H1 (cell line): ENCODE results near the gene FAM25A. TPM values are rescaled to one million over a fixed set of nuclear protein-coding genes. Genes with fewer than 3 reads are reported as not detected.

ENCODE experiments used
- BCL11A ChIP-seq, 2 experiments: IDR thresholded peaks; one replicate each; pipeline ENCODE4 v1.6.1; 2011; ENCODE audit warnings: low read depth in 2 of 2, low read length in 2 of 2, mild to moderate bottlenecking in 2 of 2
- RFX5 ChIP-seq: IDR thresholded peaks from 2 replicates; pipeline ENCODE4 v1.6.1; 2011; ENCODE audit warnings: low read depth, low read length, improper control_type of control experiment, borderline replicate concordance
- polyA plus RNA-seq, 7 experiments: library from polyadenylated mRNA; depleted of rRNA in 3 of 7; stranded (reverse) in 5 of 7; unstranded in 2 of 7; fragments of >200 nt in 5 of 7; fragments of 200-250 nt in 2 of 7; gene quantifications; 1 replicate in 5 of 7; 2 replicates in 1 of 7; 4 replicates in 1 of 7; pipeline versions ENCODE4 v1.2.1 to v1.2.3, GENCODE V29; 2011 to 2013; ENCODE audit warnings: missing spikeins in 2 of 7, mixed read lengths in 2 of 7
- total RNA-seq: library from RNA; stranded (reverse); fragmentation: NEBNext Ultra II Directional; extraction: Animal tissue kit (Norgen Biotek cat#: 25700); gene quantifications from 2 replicates; pipeline ENCODE4 v1.2.1, GENCODE V29; 2021

FAM25A gene
- total and polyA plus RNA-seq, 2 of the 8 experiments (the other 6 are each of a cell fraction or from before 2014, with no cell fraction given) = not detected

- TF ChIP-seq RFX5 (no peak), BCL11A (IDR thresholded peaks at IDR 0.05; ENCODE audit: low read depth in 2 of 2, low read length in 2 of 2) (no peak)
Observed at GRCh38 chr10:86971232-86971991, 48.7 kb upstream of the FAM25A start (continued).
